CD8-positive, alpha-beta memory T cell (primary cell): ENCODE measurements around the gene BRD7. TPM values are rescaled to one million over a fixed set of nuclear protein-coding genes. Genes with fewer than 3 reads are reported as not detected.
A peak's percentile ranks its signal among the peaks of the same experiment; 100 is the strongest.

Experiments
- CTCF ChIA-PET: fragments of 350-600 bp; sonication (Branson Sonifier 250); formaldehyde crosslinking; loops from one replicate; lab custom pipeline; 2021; ENCODE audit warnings: antibody characterized with exemption; lab: Charles Lee
- POLR2A ChIA-PET: fragments of 350-600 bp; sonication (Branson Sonifier 250); formaldehyde crosslinking; loops from one replicate; lab custom pipeline; 2021; ENCODE audit warnings: antibody characterized with exemption; lab: Charles Lee
- DNase-seq, 5 donors: peaks; one replicate each; pipeline versions ENCODE4 v3.0.0 to v3.0.0-alpha.2; 2020 to 2022; ENCODE audit warnings: mixed read lengths in 1 of 5
- H3K27ac ChIP-seq: one replicate; pipeline ENCODE4 v1.7.0; 2013; ENCODE audit warnings: low read depth, mild to moderate bottlenecking, low read length, moderate library complexity
- H3K27me3 ChIP-seq: 2 replicates; pipeline ENCODE4 v1.7.0; 2013; ENCODE audit warnings: low read length, mild to moderate bottlenecking; ENCODE audit not compliant: insufficient read depth, poor library complexity, severe bottlenecking
- H3K36me3 ChIP-seq: 2 replicates; pipeline ENCODE4 v1.7.0; 2013; ENCODE audit warnings: mild to moderate bottlenecking, low read length, moderate library complexity; ENCODE audit not compliant: insufficient read depth
- H3K4me1 ChIP-seq: 2 replicates; pipeline ENCODE4 v1.7.0; 2013; ENCODE audit warnings: mild to moderate bottlenecking, low read length, moderate library complexity; ENCODE audit not compliant: insufficient read depth
- H3K4me3 ChIP-seq: 2 replicates; pipeline ENCODE4 v1.7.0; 2013; ENCODE audit warnings: mild to moderate bottlenecking, low read length
- H3K9me3 ChIP-seq: 2 replicates; pipeline ENCODE4 v1.7.0; 2013; ENCODE audit warnings: mild to moderate bottlenecking, low read length
- H3K27ac Mint-ChIP-seq, 8 donors: one replicate each; pipeline ENCODE4 v1.8.0; 2020 to 2021; ENCODE audit warnings: mixed read lengths in 8 of 8, mild to moderate bottlenecking in 6 of 8, inconsistent platforms in 3 of 8, moderate library complexity in 3 of 8
- H3K27me3 Mint-ChIP-seq, 2 donors: one replicate each; pipeline ENCODE4 v1.8.0; 2020 to 2021; ENCODE audit warnings: mixed read lengths in 2 of 2, mild to moderate bottlenecking in 1 of 2, moderate library complexity in 1 of 2
- H3K36me3 Mint-ChIP-seq, 3 donors: one replicate each; pipeline ENCODE4 v1.8.0; 2020 to 2021; ENCODE audit warnings: mixed read lengths in 3 of 3, inconsistent platforms in 1 of 3, mild to moderate bottlenecking in 1 of 3
- H3K4me1 Mint-ChIP-seq, 3 donors: one replicate each; pipeline ENCODE4 v1.8.0; 2020 to 2021; ENCODE audit warnings: mixed read lengths in 3 of 3, inconsistent platforms in 1 of 3, mild to moderate bottlenecking in 1 of 3
- H3K4me3 Mint-ChIP-seq, 7 donors: one replicate each; pipeline ENCODE4 v1.8.0; 2020 to 2021; ENCODE audit warnings: mixed read lengths in 7 of 7, mild to moderate bottlenecking in 6 of 7, moderate library complexity in 4 of 7, inconsistent platforms in 2 of 7
- H3K9me3 Mint-ChIP-seq, 5 donors: one replicate each; pipeline ENCODE4 v1.8.0; 2020 to 2022; ENCODE audit warnings: mixed read lengths in 5 of 5, mild to moderate bottlenecking in 3 of 5, moderate library complexity in 2 of 5, inconsistent platforms in 1 of 5
- polyA plus RNA-seq: library from polyadenylated mRNA; unstranded; fragments of 300-500 nt; fragmentation: Illumina TruSeq; gene quantifications from one replicate; pipeline ENCODE4 v1.2.3, GENCODE V29; 2021
- total RNA-seq, 2 experiments: library from RNA; stranded (reverse); gene quantifications; one replicate each; pipeline ENCODE4 v1.2.3, GENCODE V29; 2021

BRD7 gene
- total and polyA plus RNA-seq, 3 experiments from 2014 or later, result 55.7 to 103 (median 101) TPM

DNA sequence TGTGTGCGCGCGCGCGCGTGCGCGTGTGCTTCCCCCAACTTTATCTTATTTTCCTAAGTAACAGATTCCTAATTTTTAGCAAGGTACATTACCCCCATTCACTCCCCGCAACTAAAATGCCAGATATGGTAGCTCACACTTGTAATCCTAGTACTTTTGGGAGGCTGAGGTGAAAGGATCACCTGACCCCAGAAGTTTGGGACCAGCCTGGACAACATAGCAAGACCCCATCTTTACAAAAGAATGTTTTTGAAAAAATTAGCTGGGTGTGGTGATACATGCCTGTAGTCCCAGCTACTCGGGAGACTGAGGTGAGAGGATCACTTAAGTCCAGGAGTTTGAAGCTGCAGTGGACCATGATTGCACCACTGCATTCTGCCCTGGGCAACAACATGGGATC is 5.1 kb downstream of the BRD7 start:
- peaks cover 23% of the 10 kb centered on the region for H3K36me3 ChIP-seq
- H3K4me1 ChIP-seq, result peaks cover 63% of the 10 kb centered on the region
- POLR2A ChIA-PET, result no interaction called here

GRCh38 chr16:50360779-50361178 is 8.0 kb downstream of the BRD7 start:
- no peak overlapping the region for H3K4me3 ChIP-seq
- ChIA-PET POLR2A (no interaction called here), CTCF (interaction anchor here (0.9 to 3.2 kb wide), 10 partner anchors 11 to 446 kb away, joined by 3 to 12 read pairs (median 4); partner anchors contain the start of gene CNEP1R1)
- no peak overlapping the region for H3K4me3 Mint-ChIP-seq
- peaks cover 42% of the 10 kb centered on the region for H3K4me1 ChIP-seq
- H3K27me3 Mint-ChIP-seq, result no peaks in the 10 kb centered on the region
- H3K9me3 ChIP-seq, result no peaks in the 10 kb centered on the region
- H3K9me3 Mint-ChIP-seq, result no peaks in the 10 kb centered on the region
- H3K27me3 ChIP-seq, result no peaks in the 10 kb centered on the region
- H3K36me3 Mint-ChIP-seq, result peaks cover 3 to 79% (median 25%) of the 10 kb centered on the region in 3 donors
- H3K27ac ChIP-seq, result no peak overlapping the region
- no peak for DNase-seq
- peaks cover 51 to 75% (median 73%) of the 10 kb centered on the region in 3 donors for H3K4me1 Mint-ChIP-seq
- peak overlapping the region in 5 of 8 donors; percentile 35 to 84 (median 50) for H3K27ac Mint-ChIP-seq
- H3K36me3 ChIP-seq, result peaks cover 23% of the 10 kb centered on the region

More for the DNA sequence above, 5.1 kb downstream of the BRD7 start:
- Histone ChIP-seq H3K27ac (no peak overlapping the region), H3K27me3 (no peaks in the 10 kb centered on the region), H3K4me3 (no peak overlapping the region), H3K9me3 (no peaks in the 10 kb centered on the region)
- H3K27me3 Mint-ChIP-seq, result no peaks in the 10 kb centered on the region
- no peaks in the 10 kb centered on the region for H3K9me3 Mint-ChIP-seq
- peaks cover 67 to 92% (median 88%) of the 10 kb centered on the region in 3 donors for H3K4me1 Mint-ChIP-seq
- no peak overlapping the region for H3K4me3 Mint-ChIP-seq
- peaks cover 3 to 77% (median 25%) of the 10 kb centered on the region in 3 donors for H3K36me3 Mint-ChIP-seq
- CTCF ChIA-PET, result interaction anchor here (0.9 to 1.2 kb wide), 2 partner anchors 37 to 152 kb away, joined by 4 to 5 read pairs; no protein-coding TSS in a partner anchor
- no peak for DNase-seq
- H3K27ac Mint-ChIP-seq, result peak overlapping the region in 3 of 8 donors; percentile 18 to 48 (median 48)

GRCh38 chr16:50360033-50360778 is 8.6 kb downstream of the BRD7 start:
- Histone ChIP-seq H3K36me3 (peaks cover 21% of the 10 kb centered on the region), H3K27me3 (no peaks in the 10 kb centered on the region), H3K4me1 (peaks cover 36% of the 10 kb centered on the region), H3K27ac (no peak overlapping the region), H3K9me3 (no peaks in the 10 kb centered on the region), H3K4me3 (no peak overlapping the region)
- H3K9me3 Mint-ChIP-seq, result no peaks in the 10 kb centered on the region
- peaks cover 45 to 73% (median 71%) of the 10 kb centered on the region in 3 donors for H3K4me1 Mint-ChIP-seq
- CTCF ChIA-PET, result interaction anchor here (1.2 to 3.2 kb wide), 8 partner anchors 9 to 335 kb away, joined by 3 to 12 read pairs (median 4); partner anchors contain the start of gene CNEP1R1
- H3K4me3 Mint-ChIP-seq, result no peak overlapping the region
- peak overlapping the region; percentile 53 to 84 (median 76) for H3K27ac Mint-ChIP-seq
- H3K27me3 Mint-ChIP-seq, result no peaks in the 10 kb centered on the region
- DNase-seq, result no peak
- POLR2A ChIA-PET, result no interaction called here
- peaks cover 3 to 73% (median 22%) of the 10 kb centered on the region in 3 donors for H3K36me3 Mint-ChIP-seq

- DNase-seq, result no peak
- Mint-ChIP-seq H3K27me3 (no peaks in the 10 kb centered on the region), H3K4me1 (peaks cover 45 to 73% (median 70%) of the 10 kb centered on the region in 3 donors), H3K9me3 (no peaks in the 10 kb centered on the region), H3K36me3 (peaks cover under 1 to 71% (median 21%) of the 10 kb centered on the region in 3 donors), H3K4me3 (no peak overlapping the region), H3K27ac (peak overlapping the region; percentile 53 to 84 (median 74))
- Histone ChIP-seq H3K27ac (no peak overlapping the region), H3K27me3 (no peaks in the 10 kb centered on the region), H3K4me1 (peaks cover 32% of the 10 kb centered on the region), H3K36me3 (peaks cover 18% of the 10 kb centered on the region), H3K9me3 (no peaks in the 10 kb centered on the region), H3K4me3 (no peak overlapping the region)
- CTCF ChIA-PET, result interaction anchor here (0.9 to 3.2 kb wide), 9 partner anchors 8 to 335 kb away, joined by 3 to 12 read pairs (median 4); partner anchors contain the start of gene CNEP1R1
- POLR2A ChIA-PET, result no interaction called here
These were observed 9.2 kb downstream of the BRD7 start for GRCh38 chr16:50359626-50360025.

- H3K27me3 ChIP-seq, result no peaks in the 10 kb centered on the region
- H3K4me3 ChIP-seq, result no peak overlapping the region
- no peak overlapping the region for H3K27ac ChIP-seq
- peak in 2 of 5 donors; percentile 35 to 51 for DNase-seq
- H3K27ac Mint-ChIP-seq, result peak overlapping the region in 6 of 8 donors; percentile 0 to 91 (median 39)
- H3K27me3 Mint-ChIP-seq, result no peaks in the 10 kb centered on the region
- H3K36me3 ChIP-seq, result peaks cover 33% of the 10 kb centered on the region
- ChIA-PET POLR2A (interaction anchor here (0.6 to 0.9 kb wide), 2 partner anchors 28 to 318 kb away, joined by 3 to 6 read pairs; no protein-coding TSS in a partner anchor), CTCF (interaction anchor here (0.7 to 7.3 kb wide), 33 partner anchors 12 to 452 kb away, joined by 3 to 60 read pairs (median 3); partner anchors contain the start of gene CNEP1R1)
- H3K9me3 Mint-ChIP-seq, result no peaks in the 10 kb centered on the region
- H3K9me3 ChIP-seq, result no peaks in the 10 kb centered on the region
- H3K4me3 Mint-ChIP-seq, result no peak overlapping the region
- H3K36me3 Mint-ChIP-seq, result peaks cover 3 to 71% (median 17%) of the 10 kb centered on the region in 3 donors
- H3K4me1 ChIP-seq, result peaks cover 15% of the 10 kb centered on the region
- peaks cover 12 to 48% (median 33%) of the 10 kb centered on the region in 3 donors for H3K4me1 Mint-ChIP-seq
These were observed 13.9 kb downstream of the BRD7 start for GRCh38 chr16:50354629-50355456.

DNA sequence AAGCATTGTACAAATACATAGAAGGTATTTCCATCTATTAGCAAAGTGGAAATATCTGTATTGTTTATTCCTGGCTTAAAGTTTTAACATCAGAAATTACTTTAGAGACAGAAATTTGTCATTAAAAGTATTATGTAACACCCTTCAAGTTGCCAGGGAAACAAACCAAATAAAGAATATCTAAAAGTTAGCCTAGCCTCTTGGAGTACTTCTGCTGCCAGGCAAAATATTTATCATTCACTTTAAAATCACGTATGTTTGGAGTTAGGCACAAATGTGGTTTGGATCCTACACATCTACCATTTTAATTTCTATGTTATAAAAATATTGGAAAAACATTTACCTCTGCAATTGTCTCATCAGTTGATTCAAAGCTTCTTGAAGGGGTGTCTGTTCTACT is 14.7 kb downstream of the BRD7 start:
- Histone ChIP-seq H3K4me1 (peaks cover 10% of the 10 kb centered on the region), H3K27me3 (no peaks in the 10 kb centered on the region), H3K27ac (no peak overlapping the region), H3K9me3 (no peaks in the 10 kb centered on the region), H3K4me3 (no peak overlapping the region), H3K36me3 (peaks cover 40% of the 10 kb centered on the region)
- CTCF ChIA-PET, result interaction anchor here (0.7 to 7.3 kb wide), 29 partner anchors 13 to 452 kb away, joined by 3 to 60 read pairs (median 4); partner anchors contain the start of gene CNEP1R1
- Mint-ChIP-seq H3K4me1 (peaks cover 7 to 45% (median 28%) of the 10 kb centered on the region in 3 donors), H3K27me3 (no peaks in the 10 kb centered on the region), H3K9me3 (peaks cover 0 to 1% (median 0%) of the 10 kb centered on the region in 5 donors), H3K27ac (peak overlapping the region in 1 of 8 donors; percentile 40), H3K4me3 (no peak overlapping the region), H3K36me3 (peaks cover 9 to 72% (median 17%) of the 10 kb centered on the region in 3 donors)
- POLR2A ChIA-PET, result interaction anchor here (0.9 kb wide), 1 partner anchor 27 kb away, joined by 3 read pairs; no protein-coding TSS in a partner anchor
- DNase-seq, result no peak

DNA sequence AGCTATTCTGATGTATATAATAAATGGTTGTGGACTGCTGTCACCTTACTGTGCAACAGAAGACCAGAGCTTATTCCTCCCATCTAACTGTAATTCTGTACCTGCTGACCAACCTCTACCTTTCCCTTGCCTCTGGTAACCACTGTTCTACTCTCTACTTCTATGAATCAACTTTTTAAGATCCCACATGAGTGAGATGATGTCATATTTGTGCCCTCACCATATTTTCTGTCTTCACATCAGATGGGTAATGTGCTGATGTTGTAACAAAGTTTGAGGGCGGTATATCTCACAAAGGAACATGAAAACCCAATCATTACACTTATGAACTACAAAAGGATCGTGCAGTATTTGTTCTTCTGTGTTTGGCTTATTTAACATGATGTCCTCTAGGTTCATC is 16.8 kb downstream of the BRD7 start:
- CTCF ChIA-PET, result interaction anchor here (0.9 to 7.3 kb wide), 4 partner anchors 10 to 455 kb away, joined by 3 to 60 read pairs (median 6); no protein-coding TSS in a partner anchor
- Histone ChIP-seq H3K36me3 (peaks cover 40% of the 10 kb centered on the region), H3K4me3 (no peak overlapping the region), H3K27ac (no peak overlapping the region), H3K4me1 (peaks cover 5% of the 10 kb centered on the region), H3K27me3 (no peaks in the 10 kb centered on the region), H3K9me3 (no peaks in the 10 kb centered on the region)
- peaks cover 21 to 69% (median 23%) of the 10 kb centered on the region in 3 donors for H3K36me3 Mint-ChIP-seq
- DNase-seq, result no peak
- POLR2A ChIA-PET, result no interaction called here
- H3K4me1 Mint-ChIP-seq, result peaks cover 8 to 42% (median 27%) of the 10 kb centered on the region in 3 donors
- H3K27ac Mint-ChIP-seq, result peak overlapping the region in 4 of 8 donors; percentile 8 to 61 (median 38)
- no peaks in the 10 kb centered on the region for H3K27me3 Mint-ChIP-seq
- H3K9me3 Mint-ChIP-seq, result peaks cover 0 to 1% (median 0%) of the 10 kb centered on the region in 5 donors
- H3K4me3 Mint-ChIP-seq, result no peak overlapping the region
